ENCODE results near the gene BICC1.

BICC1 gene

DNA sequence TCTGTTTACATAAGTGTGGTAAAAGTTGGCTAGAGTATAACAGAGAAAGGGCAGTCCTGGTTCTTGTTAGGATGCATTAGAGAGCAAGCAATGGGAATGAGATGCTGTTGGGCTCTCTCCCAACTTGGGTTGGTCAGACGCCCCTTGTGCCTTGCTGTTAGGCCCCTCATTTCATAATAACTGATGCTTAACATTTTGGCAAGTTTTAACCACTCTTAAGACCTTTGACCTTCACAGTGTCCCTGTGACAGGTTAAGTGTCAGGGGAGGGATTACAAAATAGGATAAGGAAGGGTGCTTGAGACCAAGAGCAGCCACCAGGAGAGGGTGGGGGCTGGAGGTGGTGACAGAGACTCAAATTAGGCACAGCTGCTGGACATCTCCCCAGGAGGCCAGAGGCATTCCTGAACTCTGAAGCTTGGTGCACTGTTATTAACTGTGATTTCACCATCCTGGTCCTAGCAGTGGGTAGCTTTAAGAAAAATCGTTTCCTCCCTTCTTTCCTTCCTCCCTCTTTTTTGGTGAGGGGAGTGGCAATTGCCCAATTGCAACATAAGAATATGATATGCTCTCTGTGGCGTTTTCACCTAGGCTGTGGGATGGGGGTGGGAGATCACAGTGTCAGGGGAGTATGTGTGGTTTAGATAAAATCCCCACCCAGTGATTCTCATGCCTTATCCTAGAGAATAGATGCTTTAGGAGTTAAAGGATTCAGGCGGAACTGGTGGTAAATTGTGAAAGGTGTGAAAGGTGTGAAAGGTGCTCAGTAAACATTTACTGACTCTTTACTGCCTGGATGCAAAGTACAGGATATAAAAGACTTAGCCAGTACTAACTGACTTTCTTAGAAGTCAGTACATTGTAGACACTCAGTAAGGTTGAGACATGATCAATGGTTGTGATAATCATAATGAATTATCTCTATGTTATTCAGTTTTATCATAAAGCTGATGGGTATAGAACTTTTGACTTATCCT, 270.5 kb downstream of the BICC1 start:
- no peak for DNase-seq (ENCODE audit: low read depth)

DNA sequence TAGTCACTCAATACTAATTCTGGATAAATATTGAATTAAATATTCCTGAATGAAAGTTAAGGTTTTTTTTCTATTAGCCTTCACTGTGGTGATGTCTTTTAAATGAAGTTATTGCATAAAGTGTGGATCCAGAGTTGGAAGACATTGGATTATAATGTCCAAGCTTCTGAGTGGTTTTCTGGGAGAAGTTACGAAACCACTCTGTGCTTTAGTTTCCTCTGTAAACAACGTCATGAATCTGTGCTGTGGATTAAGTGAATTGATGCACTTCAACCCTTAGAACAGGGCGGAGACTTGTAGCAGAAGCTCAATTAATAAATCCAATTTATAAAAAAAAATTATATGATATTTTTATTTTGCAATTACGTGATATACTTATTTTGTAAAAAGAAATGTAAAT, 271.7 kb downstream of the BICC1 start:
- DNase-seq (ENCODE audit: low read depth) = no peak

DNA sequence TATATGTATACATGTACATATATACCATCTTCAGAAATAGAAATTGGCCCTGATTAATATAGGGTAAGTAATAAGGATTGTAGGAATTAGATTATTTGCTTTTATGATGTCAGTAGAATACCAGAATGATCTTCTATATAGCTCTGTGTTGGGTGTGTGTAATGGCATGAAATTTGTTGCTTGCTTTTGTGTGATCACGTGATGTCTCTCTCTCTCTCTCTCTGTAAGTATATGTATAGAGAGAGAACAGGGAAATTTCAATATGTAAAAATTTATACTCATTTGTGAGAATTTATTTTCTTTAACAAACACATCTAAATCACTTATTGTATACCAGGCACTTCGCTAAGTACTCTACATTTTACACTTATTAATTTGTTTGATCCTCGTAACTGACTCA, 272.7 kb downstream of the BICC1 start:
- DNase-seq (ENCODE audit: low read depth) = no peak

DNA sequence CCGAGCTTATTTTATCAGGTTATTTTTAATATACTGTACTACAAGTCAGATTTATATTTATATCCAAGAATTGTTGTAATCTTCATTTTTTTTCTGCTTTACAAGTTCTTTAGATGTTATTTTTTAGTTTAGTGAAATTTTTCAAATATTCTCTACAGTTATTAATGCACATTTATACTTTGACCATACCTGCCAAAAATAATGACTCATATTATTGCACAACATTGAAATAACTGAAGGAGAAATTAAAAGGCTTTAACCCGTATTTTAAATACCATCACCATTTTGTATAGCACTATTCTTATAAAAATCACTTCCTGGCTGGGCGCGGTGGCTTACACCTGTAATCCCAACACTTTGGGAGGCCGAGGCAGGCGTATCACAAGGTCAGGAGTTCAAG, 278.5 kb downstream of the BICC1 start:
- no peak for DNase-seq (ENCODE audit: low read depth)

DNA sequence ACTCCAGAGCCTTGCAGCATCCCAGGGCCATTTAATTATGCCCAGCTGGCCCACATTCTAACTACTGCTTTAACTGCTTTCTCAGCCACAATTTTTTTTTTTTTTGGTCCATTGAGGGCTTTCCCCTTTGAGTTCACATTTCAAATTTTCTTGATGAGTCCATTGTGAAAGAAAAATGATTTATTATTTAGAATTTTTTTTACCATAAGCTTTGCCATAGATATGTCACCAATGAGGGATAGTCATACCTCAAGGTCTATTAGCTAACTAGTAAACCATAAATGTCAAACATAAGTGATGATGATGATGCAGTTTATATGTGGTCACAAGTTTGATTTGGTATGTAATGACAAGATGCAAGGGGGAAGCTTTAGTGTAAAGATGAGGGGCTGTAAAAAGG, 282.9 kb downstream of the BICC1 start:
- no peak for DNase-seq (ENCODE audit: low read depth)

DNA sequence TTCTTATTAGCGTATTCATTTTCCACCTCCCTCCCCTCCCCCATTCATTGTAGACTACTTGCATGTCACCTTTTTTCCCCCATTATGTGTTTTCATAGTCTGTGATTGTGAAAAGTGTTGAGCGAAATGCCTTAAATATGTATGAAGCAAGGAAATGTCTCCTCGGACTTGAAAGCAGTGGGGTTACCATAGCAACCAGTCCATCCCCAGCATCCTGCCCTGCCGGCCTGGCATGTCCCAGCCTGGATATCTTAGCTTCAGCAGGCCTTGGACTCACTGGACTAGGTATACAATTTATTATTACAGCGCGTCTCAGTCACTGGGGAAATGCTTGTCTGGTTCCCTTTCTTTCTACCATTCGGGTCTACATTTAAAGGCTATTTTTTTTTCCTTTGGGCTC, 283.6 kb downstream of the BICC1 start:
- no peak for DNase-seq (ENCODE audit: low read depth)

DNA sequence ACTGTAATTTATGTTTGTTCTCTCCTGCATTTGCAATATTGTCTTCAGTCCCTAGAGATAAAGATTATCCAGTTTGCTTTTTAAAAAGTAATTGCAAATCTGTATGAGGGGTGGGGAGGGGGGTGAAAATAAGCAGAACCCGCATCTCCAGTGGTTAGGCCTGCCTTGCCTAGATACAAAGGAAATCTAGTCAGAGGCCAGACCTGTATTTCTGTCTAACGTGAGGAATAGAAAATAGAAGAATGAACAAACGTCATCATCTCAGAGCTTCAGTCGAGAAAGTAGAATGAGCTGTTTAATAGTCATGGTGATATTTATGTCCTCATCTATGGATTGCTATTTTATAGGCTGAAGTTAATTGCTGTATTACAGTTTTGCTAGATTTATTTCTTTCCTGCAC, 284.2 kb downstream of the BICC1 start:
- DNase-seq (ENCODE audit: low read depth) = no peak

DNA sequence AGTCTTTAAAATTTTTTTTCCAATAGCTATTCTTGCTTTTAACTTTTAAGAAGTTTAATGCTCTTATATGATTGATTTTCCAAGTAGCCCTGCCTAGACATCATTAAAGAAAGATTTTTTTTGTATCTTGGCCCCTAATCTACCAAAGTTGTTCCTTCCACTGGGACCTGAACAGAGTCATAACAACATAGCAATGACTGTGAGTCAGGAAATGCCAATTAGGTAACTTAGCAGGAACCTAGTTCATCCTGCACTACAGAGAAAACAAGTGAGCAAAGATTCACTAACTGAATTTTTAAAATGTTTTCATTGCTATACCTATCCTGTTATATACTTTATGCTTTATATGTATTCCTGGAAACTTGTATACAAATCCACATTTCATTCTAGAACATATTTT, 284.7 kb downstream of the BICC1 start:
- no peak for DNase-seq (ENCODE audit: low read depth)

DNA sequence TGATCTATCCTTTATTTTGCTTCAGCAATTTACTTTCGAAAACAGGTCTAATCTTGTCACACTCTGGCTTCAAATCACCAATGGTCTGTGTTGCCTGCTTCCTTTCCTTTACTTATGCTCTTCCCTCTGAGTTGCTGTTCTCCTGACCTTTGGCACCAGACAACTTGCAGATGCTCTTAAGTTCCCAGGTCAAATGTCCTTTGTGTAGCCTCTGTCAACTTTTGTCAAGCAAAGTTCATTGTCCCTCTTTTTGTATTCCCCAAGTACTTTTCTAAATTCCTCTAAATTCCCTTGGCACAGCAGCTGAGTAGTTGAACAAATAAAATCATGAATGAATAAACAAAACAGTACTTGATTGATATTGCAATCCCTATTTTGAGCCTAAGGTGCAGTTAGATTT, 289.4 kb downstream of the BICC1 start:
- no peak for DNase-seq (ENCODE audit: low read depth)

DNA sequence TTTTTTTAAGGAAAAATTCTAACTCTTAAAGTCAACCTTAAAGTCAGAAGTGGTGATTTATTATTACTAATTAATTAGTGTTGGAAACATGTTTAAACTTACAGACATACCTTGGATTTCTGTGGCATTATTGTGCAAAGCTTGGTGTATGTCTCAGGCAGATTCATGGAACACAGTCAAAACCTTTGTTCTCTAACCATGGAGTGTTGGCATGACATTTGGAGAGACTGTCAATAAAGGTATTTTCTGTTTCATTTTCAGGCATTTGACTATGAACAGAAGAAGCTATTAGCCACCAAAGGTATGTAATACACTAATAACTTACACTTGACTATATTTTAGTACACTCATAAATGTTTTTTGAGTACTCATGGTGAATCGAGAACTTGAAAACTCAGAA, 293.7 kb downstream of the BICC1 start:
- no peak for DNase-seq (ENCODE audit: low read depth)

DNA sequence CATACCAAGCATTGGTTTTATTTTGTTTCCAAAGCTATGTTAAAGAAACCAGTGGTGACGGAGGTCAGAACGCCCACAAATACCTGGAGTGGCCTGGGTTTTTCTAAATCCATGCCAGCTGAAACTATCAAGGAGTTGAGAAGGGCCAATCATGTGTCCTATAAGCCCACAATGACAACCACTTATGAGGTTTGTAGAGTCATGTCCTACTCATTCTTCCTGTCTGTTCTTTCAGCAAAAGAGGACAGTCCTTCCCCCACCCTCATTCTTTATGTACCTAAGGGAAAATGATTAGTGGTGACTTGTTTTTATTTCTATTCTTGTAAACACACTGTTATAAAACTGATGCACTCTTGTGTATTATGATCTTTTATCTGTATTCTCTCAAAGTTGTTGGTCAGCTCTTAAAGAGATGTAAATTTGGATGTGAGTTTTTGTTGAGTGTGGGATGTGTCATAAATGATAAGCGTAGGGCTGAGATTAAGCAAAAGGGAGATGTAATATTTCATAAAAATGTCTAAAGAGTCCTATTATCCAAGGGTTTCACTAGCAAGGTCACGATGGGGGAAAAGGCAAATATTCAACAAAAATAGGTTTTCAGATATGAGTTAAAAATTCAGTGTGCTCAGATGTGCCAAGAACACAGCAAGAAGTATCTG, 294.4 kb downstream of the BICC1 start:
- no peak for DNase-seq (ENCODE audit: low read depth)

DNA sequence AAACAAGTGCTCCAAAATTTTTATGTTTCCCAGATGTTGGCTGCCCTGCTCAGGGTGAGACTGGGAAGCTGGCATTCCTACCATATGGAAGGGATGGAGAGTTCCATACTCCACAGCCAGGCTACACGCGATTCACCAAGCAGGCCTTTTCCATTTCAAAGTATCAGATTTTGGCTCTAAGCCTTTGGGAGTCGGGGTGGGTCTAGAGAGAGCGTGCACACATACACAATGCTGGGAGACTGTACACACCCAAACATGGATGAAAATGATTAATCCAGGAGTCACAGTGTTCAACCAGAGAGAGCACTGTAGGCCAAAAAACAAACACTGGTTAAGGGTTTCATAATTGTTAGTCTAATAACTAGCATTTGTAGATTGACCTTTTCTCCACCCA, 295.0 kb downstream of the BICC1 start:
- DNase-seq (ENCODE audit: low read depth) = no peak

DNA sequence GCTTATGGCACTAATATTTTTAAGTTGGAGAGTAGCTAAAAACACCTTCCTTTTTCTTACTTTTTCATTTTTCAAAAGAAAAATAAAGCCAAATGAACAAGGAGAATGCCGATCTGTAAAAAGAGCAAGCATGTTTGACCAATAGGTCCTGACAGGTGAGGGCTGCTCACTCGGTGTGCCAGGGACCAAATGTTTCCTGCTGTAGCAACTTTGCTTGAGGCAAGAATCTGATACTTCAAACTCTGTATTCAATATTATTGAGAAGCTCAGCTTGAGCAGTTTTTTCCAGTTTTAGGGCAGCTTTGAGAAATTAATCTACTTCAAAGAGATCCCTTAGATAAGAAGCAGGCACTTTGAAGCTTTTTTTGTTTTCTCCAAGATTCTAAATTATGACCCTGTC, 298.1 kb downstream of the BICC1 start:
- DNase-seq (ENCODE audit: low read depth) = no peak

DNA sequence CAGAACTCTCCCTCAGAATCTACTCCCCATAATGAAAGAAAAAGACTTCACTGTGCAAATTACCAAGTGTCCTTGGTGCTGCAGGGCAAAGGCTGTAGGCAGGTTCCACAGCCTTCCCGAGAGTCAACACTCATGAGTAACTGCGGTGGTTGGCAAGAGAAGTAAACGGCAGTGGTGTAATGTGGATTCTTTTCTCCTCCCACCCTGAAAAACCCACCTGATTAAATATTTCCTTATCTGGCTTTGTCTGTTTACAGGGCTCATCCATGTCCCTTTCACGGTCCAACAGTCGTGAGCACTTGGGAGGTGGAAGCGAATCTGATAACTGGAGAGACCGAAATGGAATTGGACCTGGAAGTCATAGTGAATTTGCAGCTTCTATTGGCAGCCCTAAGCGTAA, 300.9 kb downstream of the BICC1 start:
- no peak for DNase-seq (ENCODE audit: low read depth)

DNA sequence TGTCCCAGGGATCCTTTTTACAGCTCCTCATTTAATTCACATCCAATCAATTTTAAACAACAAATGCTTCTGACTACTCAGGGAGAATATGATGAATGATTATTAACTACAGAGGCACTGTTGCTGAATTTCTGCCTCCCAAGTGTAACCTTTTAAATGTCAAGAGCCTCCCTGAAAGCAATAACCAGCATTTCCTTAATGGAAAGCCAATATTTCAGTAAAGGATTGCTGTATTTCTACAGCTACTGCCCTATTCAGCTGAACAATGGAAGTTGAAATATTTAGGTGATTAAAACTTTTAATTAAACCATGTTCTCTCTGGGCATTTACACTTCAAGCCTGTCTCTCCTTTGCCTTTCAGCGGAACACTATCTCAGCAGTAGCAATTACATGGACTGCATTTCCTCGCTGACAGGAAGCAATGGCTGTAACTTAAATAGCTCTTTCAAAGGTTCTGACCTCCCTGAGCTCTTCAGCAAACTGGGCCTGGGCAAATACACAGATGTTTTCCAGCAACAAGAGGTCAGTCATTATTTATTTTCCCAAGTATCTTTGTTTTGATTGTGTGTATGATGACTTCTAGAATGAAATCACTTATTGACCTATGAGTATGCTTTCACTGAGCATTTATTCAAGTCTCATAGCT, 304.7 kb downstream of the BICC1 start:
- DNase-seq (ENCODE audit: low read depth) = no peak

DNA sequence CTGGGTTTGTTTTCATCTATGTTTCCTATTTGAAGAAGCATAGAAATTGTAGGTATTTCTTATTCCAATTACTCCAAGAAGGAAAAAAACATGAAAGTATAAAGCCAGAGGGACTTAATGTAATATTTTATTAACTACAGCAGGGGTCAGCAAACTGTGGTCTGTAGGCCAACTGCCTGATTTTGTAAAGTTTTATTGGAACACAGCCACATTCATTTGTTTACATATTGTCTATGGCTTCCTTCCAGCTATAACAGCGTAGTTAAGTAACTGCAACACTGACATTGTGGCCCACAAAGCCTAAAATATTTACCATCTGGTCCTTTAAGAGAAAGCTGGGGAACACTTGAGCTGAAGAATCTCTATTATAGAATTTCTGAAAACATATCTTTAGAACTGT, 306.2 kb downstream of the BICC1 start:
- DNase-seq (ENCODE audit: low read depth) = no peak

DNA sequence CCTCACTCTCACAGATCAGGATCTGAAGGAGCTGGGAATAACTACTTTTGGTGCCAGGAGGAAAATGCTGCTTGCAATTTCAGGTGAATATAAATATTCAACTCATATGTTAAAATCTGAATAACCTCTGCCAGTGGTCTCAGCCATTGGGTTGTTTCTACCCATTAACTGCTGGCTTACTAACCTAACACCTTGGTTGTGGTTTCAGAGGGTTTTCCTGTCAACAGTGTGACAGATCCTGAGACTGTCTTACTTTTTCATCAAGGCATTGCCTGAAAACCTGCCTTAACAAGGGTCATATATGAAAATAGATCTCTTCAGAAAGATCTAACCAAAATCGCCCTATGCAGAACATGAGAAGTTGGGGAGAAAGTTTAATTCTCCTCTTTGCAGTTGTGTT, 307.7 kb downstream of the BICC1 start:
- no peak for DNase-seq (ENCODE audit: low read depth)

DNA sequence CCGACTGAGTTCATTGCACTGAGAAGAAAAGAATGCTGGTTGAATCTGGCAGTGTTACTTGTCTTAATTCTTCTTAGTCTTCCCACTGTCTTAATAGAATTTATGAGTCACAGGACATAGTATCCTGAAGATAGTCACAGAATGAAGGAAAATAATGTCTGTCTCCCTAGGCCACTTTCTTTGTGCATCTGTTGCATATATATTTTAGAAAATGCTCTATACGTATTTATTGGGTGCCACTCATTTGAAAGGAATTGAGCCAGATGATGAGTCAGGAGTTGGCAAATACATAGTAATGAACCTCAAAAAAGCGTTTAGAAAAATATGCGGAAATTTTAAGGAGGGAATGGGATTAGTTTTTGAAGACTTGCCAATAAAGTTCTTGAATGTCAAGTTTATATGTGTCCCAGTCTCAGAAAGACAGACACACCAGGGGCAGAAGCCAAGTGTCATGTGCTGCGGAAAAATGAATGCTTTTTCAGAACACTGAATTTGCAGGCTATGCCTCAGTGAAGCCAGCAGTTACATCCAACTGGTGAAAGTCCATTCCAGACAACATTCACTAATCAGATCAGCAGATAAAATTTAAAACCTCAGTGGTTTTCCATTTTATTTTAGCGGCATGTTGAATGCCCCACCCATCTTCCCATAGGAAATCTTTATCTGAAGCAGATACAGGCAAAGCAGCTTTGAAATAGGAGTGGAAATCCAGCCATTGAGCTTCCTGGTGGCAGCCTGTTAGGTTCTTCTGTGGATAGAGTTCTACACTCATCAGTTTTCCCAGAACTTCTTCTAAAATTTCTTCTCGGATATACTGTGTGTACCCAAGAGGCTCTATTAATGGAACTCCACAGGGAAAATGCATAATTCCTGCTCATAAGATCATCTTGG, 308.4 kb downstream of the BICC1 start:
- DNase-seq (ENCODE audit: low read depth) = no peak

DNA sequence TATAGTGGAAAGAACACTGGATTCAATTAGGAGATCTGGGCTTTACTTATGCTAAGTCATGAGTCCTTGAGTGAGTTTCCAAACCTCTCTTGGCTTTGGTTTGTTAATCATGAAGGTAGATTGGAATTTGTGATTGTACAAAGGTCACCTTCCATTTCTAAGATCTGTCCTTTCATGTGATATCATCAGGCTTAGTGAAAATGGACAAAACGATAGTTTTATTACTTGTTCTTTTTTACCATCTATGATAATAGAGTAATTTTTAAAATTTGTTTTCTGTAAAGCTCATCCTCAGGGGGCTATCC, 309.0 kb downstream of the BICC1 start:
- DNase-seq (ENCODE audit: low read depth) = no peak

DNA sequence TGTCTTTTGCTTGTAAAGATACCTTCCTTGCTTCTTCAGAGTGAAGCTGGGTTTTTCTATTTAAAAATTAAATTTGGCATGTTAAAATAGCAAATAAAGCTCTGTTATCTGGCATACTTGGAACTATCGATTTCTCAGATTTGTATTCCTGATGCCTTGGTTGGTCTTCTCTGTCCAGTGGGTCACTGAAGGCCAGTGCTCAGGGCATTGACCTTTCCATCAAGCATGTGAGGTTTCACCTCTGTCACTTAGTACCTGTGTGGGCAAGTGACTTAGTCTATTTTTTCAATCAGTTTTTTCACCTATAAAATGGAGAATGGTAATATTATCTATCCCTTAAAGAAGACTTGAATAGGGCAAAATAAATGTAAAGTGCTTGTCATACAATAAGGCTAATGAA, 311.3 kb downstream of the BICC1 start:
- no peak for DNase-seq (ENCODE audit: low read depth)

DNA sequence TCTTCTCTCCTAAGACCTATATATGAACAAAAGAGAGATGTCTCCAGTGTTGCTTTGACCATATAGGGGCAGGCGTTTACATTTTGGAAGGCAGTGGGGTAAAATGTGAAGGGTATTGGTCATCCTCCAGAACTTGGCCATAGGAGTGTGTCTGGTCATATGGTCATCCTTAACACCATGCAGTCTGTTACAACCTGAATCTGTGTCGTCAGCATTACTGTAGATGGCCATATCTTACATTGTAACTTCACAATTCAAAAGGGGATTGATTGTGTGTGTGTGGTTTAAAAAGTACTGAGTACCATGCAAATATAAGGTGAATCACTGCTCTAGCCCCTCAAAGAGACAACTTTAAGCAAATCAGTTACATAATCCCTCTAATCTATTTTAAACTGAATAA, 311.7 kb downstream of the BICC1 start:
- DNase-seq (ENCODE audit: low read depth) = no peak

DNA sequence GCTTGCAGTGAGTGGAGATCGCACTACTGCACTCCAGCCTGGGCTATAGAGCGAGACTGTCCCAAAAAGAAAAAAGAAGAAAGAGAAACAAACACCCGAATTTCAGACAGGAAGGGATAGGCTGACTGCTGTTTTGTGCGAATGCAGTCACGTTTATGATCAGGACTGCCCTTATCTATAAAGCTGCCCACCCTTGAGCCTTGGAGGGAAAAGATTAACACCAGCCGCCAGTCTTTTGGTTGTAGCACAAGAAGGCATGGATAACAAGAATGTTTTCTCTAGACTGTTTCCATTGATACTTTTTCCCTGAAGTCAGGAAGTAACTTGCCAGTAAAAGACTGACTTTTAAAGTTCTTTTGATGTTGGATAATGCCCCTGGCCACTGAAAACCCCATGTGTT, 314.0 kb downstream of the BICC1 start:
- DNase-seq (ENCODE audit: low read depth) = no peak

Data from CMK (cell line).